MCF 10A (cell line): ENCODE measurements around the gene JPH3. TPM values are rescaled to one million over a fixed set of nuclear protein-coding genes. Genes with fewer than 3 reads are reported as not detected.

Experiments used
- BruUV-seq: library from RNA; stranded (reverse); fragments of 400-500 nt; replicated peaks from 2 replicates; lab custom pipeline; 2021; lab: Mats Ljungman, UMichigan
- CTCF ChIA-PET: fragments of 300-600 bp; sonication (Branson Sonifier 250); formaldehyde crosslinking; extraction: SDS; loops from one replicate; lab custom pipeline; 2021; ENCODE audit warnings: antibody characterized with exemption, inconsistent platforms; lab: Yijun Ruan, JAX
- POLR2A ChIA-PET: fragments of 300-600, 350-650 bp; sonication (Branson Sonifier 250); formaldehyde crosslinking; extraction: SDS; loops from one replicate; lab custom pipeline; 2020; ENCODE audit warnings: antibody characterized with exemption, inconsistent platforms; lab: Yijun Ruan, JAX
- DNase-seq: peaks from one replicate; pipeline ENCODE4 v3.0.0-alpha.2; 2018; ENCODE audit not compliant: unreplicated experiment
- H3K27ac Mint-ChIP-seq: one replicate; pipeline ENCODE4 v1.8.0; 2022; ENCODE audit warnings: mild to moderate bottlenecking, low read depth, mixed read lengths; ENCODE audit not compliant: unreplicated experiment
- H3K27me3 Mint-ChIP-seq: one replicate; pipeline ENCODE4 v1.8.0; 2022; ENCODE audit warnings: mixed read lengths; ENCODE audit not compliant: insufficient read depth, unreplicated experiment
- H3K36me3 Mint-ChIP-seq: one replicate; pipeline ENCODE4 v1.8.0; 2022; ENCODE audit warnings: mild to moderate bottlenecking, moderate library complexity, mixed read lengths; ENCODE audit not compliant: insufficient read depth, unreplicated experiment
- H3K4me1 Mint-ChIP-seq: one replicate; pipeline ENCODE4 v1.8.0; 2022; ENCODE audit warnings: mixed read lengths; ENCODE audit not compliant: insufficient read depth, unreplicated experiment
- H3K4me3 Mint-ChIP-seq: one replicate; pipeline ENCODE4 v1.8.0; 2022; ENCODE audit warnings: mild to moderate bottlenecking, moderate library complexity, mixed read lengths; ENCODE audit not compliant: unreplicated experiment
- H3K9me3 Mint-ChIP-seq: one replicate; pipeline ENCODE4 v1.8.0; 2022; ENCODE audit warnings: mixed read lengths; ENCODE audit not compliant: unreplicated experiment
- CTCF ChIP-seq: fragments of 200-600 bp; IDR thresholded peaks from one replicate; pipeline ENCODE4 v1.8.0; 2022; ENCODE audit warnings: antibody characterized with exemption, mild to moderate bottlenecking; ENCODE audit not compliant: unreplicated experiment
- intact Hi-C: fragments of 100-400 bp; cut with micrococcal nuclease; formaldehyde crosslinking; loops from 2 replicates; pipeline ENCODE4 v1.14.1; 2022
- total RNA-seq: library from RNA; stranded (reverse); gene quantifications from 2 replicates; pipeline ENCODE4 v1.2.3, GENCODE V29; 2022

The JPH3 gene
- total RNA-seq, 1 experiment from 2014 or later: not detected

- H3K4me3 Mint-ChIP-seq: no peak overlapping the region
- peak; percentile 27 for DNase-seq
- POLR2A ChIA-PET: no interaction called here
- no peak overlapping the region for H3K27ac Mint-ChIP-seq
- CTCF ChIA-PET: no interaction called here
- no peaks in the 10 kb centered on the region for H3K4me1 Mint-ChIP-seq
- BruUV-seq: no TSS peak
- TF ChIP-seq CTCF: no peak
- H3K27me3 Mint-ChIP-seq: peaks cover 24% of the 10 kb centered on the region
- intact Hi-C loops: no loop called here
- no peaks in the 10 kb centered on the region for H3K9me3 Mint-ChIP-seq
- no peaks in the 10 kb centered on the region for H3K36me3 Mint-ChIP-seq
Measured at GRCh38 chr16:87681981-87682570, 79.8 kb downstream of the JPH3 start.

- no peak for DNase-seq
- no peak for TF ChIP-seq CTCF
- no peaks in the 10 kb centered on the region for H3K9me3 Mint-ChIP-seq
- no peaks in the 10 kb centered on the region for H3K36me3 Mint-ChIP-seq
- no peak overlapping the region for H3K4me3 Mint-ChIP-seq
- intact Hi-C loops: no loop called here
- no peak overlapping the region for H3K27ac Mint-ChIP-seq
- ChIA-PET CTCF (interaction anchor here (0.6 kb wide), 2 partner anchors 243 to 1287 kb away, joined by 4 to 5 read pairs; no protein-coding TSS in a partner anchor), POLR2A (no interaction called here)
- peaks cover 26% of the 10 kb centered on the region for H3K27me3 Mint-ChIP-seq
- no TSS peak for BruUV-seq
- H3K4me1 Mint-ChIP-seq: no peaks in the 10 kb centered on the region
Measured at GRCh38 chr16:87682852-87683399, 80.6 kb downstream of the JPH3 start.

- ChIA-PET CTCF (no interaction called here), POLR2A (no interaction called here)
- DNase-seq: no peak
- TF ChIP-seq CTCF: no peak
- BruUV-seq: no TSS peak
- Mint-ChIP-seq H3K27ac (no peak overlapping the region), H3K4me1 (no peaks in the 10 kb centered on the region), H3K4me3 (no peak overlapping the region), H3K27me3 (peaks cover 23% of the 10 kb centered on the region), H3K9me3 (no peaks in the 10 kb centered on the region), H3K36me3 (no peaks in the 10 kb centered on the region)
- intact Hi-C loops: no loop called here
Measured at GRCh38 chr16:87684106-87684677, 81.9 kb downstream of the JPH3 start.

- Mint-ChIP-seq H3K4me1 (no peaks in the 10 kb centered on the region), H3K9me3 (no peaks in the 10 kb centered on the region), H3K4me3 (no peak overlapping the region), H3K27ac (no peak overlapping the region), H3K27me3 (peaks cover 23% of the 10 kb centered on the region), H3K36me3 (no peaks in the 10 kb centered on the region)
- DNase-seq: no peak
- intact Hi-C loops: no loop called here
- ChIA-PET CTCF (no interaction called here), POLR2A (interaction anchor here (0.5 kb wide), 1 partner anchor 159 kb away, joined by 3 read pairs; no protein-coding TSS in a partner anchor)
- TF ChIP-seq CTCF: no peak
- BruUV-seq: no TSS peak
Measured at GRCh38 chr16:87684711-87685404, 82.5 kb downstream of the JPH3 start.
